Sciatic nerve (tissue), 2 donors: Measurements from ENCODE around the gene RTKN. TPM values are rescaled to one million over a fixed set of nuclear protein-coding genes. Genes with fewer than 3 reads are reported as not detected.

Experiments
- ATAC-seq: fragments of 200-7000 bp; cut with Tn5 transposase; one replicate; pipeline ENCODE4 v1.9.1; 2020; ENCODE audit warnings: mild to moderate bottlenecking, moderate library complexity
- DNase-seq: peaks from one replicate; pipeline ENCODE4 v3.0.0-alpha.2; 2020; ENCODE audit warnings: low spot score
- intact Hi-C: fragments of 100-400 bp; cut with DNase I; formaldehyde crosslinking; loops from one replicate; pipeline ENCODE4 v1.14.2; 2022
- total RNA-seq: library from RNA; stranded (reverse); fragmentation: NEBNext Ultra II Directional; extraction: Animal tissue kit (Norgen Biotek cat#: 25700); gene quantifications from one replicate; pipeline ENCODE4 v1.2.1, GENCODE V29; 2021
- donor health status: DM: no; HTN: no; CAD: no.
- donor health status: DM: no; HTN: no; CAD: no.

RTKN gene
- total RNA-seq, 1 donor from 2014 or later: 76.0 TPM

DNA sequence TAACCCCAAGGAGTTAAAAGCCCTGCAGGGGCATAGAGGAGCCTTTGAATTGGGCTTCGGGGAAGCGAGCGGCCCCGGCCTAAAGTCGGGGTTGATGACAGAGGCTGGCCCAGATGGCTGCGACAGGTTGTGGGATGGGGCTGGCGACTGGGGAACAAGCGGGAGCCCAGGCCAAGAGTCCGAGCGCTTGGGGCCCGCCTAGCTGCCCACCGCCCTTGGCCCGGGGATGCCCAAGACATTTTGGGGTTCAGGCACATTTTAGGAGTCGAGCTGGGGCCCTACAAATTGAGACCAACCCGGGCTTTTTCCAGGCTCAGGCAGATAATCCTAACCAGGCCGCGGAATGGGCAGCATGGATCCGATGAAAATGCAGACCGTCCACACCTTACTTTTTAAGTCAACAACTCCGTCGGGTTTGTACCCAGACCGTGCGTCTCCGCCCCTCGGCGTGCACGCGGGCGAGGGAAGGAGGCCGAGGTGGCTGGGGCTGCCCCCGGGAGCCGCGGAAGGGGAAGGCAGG lies 507 bp downstream of the RTKN start:
- peak; percentile 18 for ATAC-seq
- intact Hi-C loops: no loop called here
- DNase-seq: peak; percentile 75

DNA sequence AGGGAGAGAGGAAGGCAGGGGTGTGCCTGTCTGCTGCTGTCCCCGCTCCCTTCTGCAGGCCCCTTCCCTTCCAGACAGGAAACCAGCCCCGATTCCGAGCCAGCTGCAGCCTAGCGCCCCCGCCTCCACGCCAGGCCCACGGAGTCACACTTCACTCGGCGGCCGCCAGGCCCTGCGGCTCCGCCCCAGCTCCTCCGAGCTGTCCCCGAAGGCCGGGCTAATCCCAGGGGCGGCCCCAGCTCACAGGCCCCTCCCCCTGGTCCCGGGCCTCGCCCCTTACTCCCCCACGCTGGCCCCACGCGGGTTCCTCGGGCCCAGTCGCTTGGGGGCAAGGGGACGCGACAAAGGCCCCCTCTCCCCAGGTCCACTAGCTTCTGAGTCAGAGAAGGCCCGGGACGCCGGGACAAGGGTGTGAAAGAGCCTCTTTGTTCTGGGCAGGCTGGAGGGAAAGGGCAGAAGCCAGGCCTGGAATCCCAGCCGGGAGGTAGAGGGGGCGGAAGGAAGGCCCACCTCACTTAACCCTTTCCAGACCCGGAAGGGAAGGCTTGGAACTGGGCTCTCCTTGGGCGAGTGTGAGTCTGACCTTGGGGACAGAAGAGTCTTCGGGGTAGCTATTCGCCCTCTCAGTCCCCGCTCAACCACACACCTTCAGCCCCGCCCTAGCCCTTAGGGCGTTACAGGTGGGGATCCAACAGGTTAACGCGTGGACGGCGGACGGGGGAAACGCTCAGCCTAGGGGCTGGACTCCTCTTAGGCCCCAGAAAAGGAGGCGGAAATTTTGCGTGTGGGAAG lies 1.2 kb downstream of the RTKN start:
- intact Hi-C loops: no loop called here
- DNase-seq (peak; percentile 93), ATAC-seq (peak; percentile 93)

DNA sequence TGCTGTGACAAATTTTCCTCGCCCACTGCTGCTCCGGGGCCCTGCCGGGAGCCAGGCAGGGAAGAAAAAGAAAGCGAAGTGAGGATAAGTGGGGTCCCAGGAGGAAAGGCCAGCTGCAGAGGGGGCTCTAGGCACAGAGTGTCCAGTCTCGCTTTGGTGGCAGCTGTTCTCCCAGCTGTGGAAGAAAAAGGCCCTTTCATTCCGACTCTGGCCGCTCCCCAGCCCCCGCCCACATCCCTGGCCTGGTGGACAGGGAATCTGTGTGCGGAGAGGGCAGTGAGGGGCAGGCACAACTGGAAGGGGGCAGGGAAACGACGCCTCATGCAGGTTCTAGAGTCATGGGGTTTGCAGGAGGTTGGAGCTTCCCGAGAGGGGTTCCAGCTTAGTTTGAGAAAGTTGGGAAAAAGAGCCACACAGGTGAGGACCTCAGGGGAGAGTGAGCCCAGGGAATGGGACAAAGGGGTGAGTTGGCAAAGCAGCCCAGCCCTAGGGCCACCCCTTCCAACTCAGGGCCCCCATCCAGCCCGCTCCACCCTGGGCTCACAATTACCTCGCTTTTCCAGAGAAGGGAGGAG lies 1.8 kb downstream of the RTKN start:
- DNase-seq (peak; percentile 90), ATAC-seq (peak; percentile 84)
- intact Hi-C loops: no loop called here

DNA sequence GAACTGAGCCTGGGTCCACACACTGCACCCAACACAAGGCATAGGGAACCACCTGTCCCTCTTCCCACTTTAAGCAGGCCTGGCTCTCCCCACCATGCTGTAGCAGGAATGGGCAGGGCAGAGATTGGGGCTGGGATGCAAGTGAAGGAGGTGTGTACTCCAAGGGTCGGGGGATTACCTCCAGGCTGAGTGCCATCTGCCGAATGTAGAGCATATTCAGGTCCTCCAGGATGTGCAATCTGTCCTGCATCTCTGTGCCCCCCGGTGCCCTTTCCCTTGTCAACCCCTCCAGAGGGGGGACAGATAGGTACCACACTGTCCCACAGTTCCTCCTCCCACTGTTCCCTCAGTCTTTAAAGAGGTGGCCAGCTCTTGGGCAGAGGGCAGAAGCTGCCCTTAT lies 2.4 kb downstream of the RTKN start:
- intact Hi-C loops: no loop called here
- no peak for DNase-seq
- no peak for ATAC-seq

DNA sequence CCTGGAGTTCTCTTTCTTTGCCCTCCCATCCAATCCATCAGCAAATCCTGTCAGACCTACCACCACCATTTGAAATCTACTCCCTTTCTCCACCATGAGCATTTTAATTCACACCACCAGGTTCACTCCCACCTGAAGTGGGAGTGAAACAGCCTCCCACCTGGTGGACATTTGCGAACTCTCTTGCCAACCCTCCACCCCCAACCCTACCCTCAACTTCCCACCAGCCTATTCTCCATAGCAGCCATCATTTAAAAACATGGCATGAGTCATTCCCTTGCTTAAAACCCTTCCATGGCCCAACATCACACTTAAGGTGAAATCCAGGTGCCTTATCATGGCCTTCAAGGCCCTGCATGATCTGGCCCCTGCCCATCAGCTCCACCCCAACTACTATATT lies 3.5 kb downstream of the RTKN start:
- DNase-seq (no peak), ATAC-seq (no peak)
- intact Hi-C loops: no loop called here

DNA sequence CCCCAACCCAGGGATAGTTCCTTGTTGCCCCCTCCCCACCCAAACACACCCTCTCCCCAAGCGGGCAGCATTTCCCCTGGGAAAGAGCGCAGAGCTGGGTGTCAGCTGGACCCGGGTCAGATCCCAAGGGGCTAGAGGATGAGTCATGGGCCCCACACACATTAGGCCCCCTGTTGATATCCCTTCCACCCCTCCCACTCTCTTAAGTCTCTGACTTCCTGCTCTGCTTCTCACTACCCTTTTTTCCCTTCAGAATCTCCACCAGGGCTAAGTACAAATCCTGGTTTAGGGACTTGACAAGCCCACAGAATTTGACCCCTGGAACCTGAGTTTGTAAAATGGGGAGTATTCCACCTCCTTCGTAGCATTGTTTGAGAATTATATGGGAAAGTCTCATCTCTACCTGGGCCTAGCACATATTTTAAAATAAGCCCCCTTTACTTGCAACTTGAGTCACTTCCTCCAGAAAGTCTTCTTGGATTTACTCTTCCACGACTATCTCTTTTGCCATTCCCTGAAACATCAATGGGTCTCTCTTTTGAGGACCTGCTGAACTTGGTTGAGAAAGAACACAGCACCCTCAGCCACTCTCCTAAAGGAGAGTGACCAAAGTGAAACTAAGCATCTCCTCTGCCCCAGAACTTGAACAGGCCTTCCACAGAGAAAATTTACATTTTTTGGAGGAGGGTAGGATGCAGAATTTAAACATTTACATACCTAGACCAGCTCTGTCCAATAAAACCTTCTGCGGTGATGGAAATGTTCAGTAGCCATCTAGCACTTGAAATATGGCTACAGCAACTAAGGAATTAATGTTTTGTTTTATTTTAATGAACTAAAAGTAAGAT lies 4.7 kb downstream of the RTKN start:
- ATAC-seq (no peak), DNase-seq (no peak)
- intact Hi-C loops: no loop called here

DNA sequence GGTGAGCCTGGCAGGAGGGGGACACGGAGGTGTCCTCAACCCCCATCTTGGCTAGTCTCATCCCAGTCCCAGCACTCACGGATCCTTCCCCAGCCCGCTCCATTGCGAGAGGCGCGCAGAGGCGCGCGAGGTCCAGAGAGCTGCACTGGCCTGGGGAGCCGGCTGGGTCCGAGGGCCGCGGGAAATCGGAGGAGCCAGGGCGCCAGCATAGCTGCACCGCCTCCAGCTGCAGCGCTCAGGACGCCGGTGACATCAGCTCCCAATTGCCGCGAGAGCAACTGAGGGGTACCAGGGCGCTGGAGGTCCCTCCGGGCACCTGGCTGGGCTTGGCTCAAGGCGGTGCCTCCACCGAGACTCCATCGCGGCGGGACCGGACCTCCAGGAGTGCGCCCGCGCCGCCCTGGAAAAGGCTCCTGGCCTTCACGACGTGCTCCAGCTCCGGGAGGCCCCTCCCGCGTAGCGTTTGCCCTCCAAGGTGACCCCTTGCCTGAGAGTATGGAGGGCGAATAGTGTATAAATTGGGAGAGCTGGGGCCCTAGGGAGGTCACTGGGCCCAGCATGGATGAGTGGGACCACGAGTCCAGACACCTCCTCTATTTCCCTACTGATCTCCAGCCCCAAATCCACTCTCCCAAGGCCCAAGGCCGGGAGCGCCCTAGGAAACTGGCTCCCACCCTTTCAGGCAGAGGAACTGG lies 5.5 kb downstream of the RTKN start:
- intact Hi-C loops: no loop called here
- ATAC-seq (no peak), DNase-seq (no peak)

DNA sequence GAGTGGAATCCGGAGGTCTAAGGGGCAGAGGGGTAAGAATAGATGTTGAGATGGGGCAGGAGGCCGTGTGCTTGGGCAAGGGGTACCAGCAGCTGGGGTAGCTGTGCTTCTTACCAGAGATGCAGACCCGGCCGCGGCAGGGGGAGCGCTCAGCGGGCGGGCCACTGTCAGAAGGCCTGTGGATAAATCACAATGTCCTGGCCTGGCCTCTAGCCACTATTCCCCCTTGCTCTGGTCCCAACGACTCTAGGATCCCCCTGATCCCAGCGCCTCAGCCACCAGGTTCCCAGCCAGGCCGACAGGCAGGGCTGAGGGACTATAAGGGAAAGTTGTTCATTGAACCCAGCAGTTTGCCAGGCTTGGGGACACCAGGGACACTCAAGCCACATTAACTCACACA lies 11.2 kb downstream of the RTKN start:
- intact Hi-C loops: no loop called here
- ATAC-seq (no peak), DNase-seq (no peak)

DNA sequence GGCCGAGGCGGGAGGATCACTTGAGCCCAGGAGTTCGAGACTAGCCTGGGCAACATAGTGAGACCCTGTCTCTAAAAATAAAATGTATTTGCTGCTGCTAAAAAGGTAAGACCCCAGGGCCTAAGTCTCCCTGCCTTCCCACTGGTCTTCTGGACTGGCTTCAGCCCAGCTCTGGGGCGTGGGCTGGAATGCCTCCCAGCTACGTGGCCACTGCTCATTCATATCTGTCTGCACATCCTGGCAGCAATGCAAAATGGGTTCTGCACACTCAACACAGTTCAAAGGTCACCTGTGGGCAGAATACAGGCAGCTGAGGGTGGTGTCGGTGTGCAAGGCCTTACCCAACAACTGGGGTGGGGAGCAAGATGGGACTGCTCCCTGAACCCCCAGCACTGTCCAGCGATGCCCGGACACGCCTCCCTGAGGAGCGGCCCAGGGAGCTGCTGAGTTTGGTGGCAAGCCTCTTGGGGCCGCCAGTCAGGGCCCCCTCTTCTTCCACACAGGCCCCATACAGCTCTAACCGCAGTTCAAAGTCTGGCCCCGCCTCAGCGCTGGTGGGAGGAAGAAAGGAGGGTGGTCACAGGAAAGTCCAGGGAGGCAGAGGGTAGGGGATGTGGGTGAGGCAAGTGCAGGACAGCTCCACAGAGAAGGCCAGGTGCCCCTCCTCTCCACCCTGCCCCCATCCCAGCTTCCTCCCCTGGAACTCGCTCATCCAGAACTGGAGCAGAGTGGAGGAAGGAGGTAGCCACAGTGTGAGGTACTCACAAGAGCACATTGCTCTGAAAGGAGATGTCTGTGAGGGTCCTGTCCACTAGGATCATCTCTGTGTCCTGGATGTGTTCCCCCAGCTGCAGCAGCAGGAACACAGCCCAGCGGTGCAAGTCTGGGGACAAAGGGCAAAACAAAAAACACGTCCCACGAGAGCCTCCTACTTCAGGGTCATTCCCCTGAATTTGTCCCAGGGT lies 12.0 kb downstream of the RTKN start:
- ATAC-seq (no peak), DNase-seq (no peak)
- intact Hi-C loops: no loop called here

DNA sequence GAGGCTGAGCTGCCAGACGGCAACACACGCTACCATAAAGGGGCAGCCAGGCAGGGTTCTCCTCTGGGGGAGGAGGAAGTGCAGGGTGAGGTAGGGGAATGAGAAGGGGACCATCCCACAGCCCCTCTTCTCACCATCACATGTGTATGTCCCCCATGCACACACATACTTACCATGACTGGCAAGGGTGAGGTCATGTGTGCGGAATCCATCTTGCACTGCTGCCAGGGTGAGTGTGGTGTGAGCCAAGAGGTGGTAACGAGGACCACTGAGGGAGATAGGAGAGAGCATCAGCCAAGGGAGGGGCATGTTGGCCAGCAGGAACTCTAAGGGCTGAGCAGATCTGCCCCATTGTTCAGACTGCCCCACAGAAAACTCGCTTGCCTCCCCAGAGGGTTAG lies 13.1 kb downstream of the RTKN start:
- intact Hi-C loops: no loop called here
- no peak for DNase-seq
- no peak for ATAC-seq

DNA sequence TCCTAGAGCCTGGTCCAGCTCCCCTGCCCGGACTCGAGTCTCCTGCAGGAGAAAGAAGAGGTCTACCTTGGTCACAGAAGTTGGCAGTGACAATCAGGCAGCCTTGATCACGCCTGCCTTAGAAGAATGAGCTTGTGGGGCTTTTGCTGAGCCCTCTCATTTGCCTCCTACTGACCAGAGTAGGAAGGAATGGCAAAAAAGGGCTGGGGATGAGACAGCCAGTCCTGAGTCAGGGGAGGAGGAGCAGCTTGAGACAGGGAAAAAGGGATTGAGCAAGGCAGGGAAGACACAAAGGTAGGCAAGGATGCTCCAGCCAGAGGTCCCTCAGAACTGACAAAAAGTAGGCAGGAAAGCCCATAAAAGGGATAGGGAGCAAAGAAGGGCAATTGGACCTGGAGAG lies 14.2 kb downstream of the RTKN start:
- DNase-seq (no peak), ATAC-seq (no peak)
- intact Hi-C loops: no loop called here

DNA sequence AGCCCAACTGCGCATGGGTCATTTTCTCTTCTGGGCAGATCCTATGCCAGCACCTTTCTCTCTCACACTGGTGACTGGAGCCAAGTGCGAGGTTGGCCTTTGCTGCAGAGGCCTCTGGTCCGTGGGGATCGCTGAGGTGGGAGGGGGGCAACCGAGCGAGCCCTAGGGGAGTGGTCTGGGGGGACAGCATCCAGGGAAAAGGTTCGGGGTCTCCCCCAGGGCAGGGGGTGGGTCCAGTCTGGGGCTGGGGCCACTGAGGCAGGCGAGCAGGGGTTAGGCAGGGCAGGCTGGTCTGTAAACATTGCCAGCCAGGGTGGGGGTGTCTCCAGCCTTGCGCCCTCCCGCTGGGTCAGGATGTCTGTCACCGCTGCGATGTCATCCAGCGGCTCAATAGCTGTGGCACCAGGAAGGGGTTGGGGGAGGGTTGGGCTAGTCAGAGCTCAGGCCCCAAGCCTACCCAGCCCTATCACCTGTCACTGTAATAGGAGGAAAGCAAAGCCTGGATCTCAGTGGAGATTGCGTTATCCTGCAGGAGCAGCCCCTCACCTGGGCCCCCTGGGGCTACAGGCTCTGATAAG lies 15.5 kb downstream of the RTKN start:
- intact Hi-C loops: no loop called here
- ATAC-seq: no peak
- no peak for DNase-seq

DNA sequence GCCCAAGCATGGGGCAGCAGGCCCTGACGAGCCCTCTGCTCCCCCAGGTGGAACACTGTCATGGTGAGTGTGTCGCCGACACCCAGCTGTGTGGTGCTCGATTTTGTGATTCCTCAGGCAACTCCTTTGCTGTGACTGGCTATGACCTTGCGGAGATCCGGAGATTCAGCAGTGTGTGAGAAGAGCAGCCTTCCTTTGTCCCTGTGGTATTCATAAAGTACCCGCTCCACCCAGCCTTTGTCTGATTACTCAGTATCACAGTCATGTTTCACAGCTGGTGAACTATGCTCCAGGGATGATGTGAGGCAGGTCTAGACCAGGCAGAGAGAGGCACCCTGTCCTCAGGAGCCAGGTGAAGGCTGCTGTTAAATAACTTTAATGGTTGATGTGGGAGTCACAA lies 16.2 kb downstream of the RTKN start:
- no peak for DNase-seq
- ATAC-seq: no peak
- intact Hi-C loops: no loop called here

DNA sequence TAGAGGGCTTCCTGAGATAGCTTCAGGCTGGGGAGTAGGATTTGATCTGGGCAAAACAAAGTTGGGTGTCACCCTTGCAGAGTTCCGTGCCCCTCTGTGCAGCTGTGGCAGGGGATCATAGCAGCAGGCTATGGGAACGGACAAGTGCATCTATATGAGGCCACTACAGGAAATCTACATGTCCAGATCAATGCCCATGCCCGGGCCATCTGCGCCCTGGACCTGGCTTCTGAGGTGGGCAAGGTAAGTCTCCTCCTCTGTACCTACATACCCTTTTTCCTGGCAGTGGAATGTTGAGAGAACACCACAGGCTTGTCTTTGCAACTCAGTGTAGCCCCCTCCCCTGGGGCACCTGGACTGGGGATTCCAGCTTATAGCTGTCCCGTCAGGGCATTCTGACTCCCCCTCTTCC lies 16.7 kb downstream of the RTKN start:
- intact Hi-C loops: no loop called here
- DNase-seq (no peak), ATAC-seq (no peak)

DNA sequence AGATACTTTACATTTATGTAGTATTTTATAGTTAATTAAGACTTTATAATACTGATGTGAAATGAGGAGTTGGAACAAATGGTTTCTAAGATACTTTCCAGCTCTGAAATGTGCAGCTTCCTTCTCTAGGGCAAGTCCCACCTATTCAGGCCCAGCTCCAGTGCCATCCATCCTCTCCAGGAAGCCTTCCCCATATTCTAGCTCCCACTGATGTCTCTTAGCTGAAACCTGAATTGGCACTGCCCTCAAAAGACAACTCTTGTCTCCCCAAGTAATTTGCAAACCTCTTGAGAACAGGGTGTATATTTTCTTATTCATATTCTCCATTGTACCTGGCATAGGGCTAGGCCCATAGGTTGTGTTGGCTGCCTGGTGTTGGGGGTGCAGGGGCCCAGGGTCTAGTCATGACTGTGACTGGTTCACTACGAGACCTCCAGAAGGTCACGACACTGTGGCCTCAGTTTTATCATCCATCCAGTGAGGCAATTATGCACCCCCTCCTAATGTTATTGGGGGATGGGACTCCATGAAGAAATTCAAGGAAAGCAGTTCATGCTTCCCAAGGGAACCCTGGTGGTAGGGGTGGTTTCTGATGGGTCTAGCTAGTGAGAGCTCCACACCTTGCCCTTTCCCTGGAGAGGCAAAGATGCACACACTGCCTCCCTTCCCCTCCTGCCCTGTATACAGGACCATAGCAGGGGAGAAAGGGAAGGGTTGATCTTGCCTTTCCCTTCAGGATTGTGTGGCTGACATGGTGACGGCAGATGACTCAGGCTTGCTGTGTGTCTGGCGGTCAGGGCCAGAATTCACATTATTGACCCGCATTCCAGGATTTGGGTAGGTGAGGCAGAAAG lies 17.4 kb downstream of the RTKN start:
- DNase-seq (no peak), ATAC-seq (no peak)
- intact Hi-C loops: no loop called here

DNA sequence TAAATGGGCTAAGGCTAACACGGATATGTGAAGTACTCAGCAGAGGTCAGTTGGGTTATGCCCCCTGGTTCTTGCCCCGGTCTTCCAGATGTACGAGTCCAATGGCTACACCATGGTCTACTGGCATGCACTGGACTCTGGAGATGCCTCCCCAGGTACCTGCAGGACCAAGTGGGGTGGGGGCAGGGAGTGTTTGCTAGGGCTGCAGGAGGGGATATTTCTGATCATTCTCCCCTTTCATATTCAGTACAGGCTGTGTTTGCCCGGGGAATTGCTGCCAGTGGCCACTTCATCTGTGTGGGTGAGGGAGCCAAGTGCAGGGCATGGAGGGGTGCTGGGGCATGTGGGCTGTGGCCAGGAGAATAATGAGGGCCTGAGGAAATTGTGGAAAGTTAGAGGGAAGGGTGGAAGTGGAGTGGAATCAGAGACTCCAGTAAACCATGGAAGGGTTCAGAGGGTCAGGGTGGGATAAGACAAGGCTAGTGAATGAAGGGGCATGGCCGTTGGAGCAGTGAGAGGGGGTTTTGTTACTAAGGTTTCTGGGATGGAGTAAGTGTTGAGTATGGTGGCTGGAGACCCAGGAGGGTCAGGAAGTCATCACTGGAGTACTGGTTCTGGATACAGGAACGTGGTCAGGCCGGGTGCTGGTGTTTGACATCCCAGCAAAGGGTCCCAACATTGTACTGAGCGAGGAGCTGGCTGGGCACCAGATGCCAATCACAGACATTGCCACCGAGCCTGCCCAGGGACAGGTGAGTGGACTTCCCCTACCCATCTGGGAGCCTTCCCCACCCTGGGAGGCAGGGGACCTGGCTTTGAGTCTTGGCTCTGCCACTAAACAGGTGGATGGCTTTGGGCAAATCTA lies 18.3 kb downstream of the RTKN start:
- DNase-seq (no peak), ATAC-seq (no peak)
- intact Hi-C loops: no loop called here
